Gastrocnemius medialis (tissue), 4 donors: ENCODE measurements around the gene SARS1.

Source experiments
- CTCF ChIP-seq, 5 experiments: fragments of 450-650 bp in 3 of 5; fragments of 200-600 bp in 2 of 5; sonication (generic) in 2 of 5; IDR thresholded peaks in 4 of 5; conservative IDR thresholded peaks in 1 of 5; 1 replicate in 4 of 5; 2 replicates in 1 of 5; pipeline ENCODE4 v1.5.1; 2016 to 2019; ENCODE audit warnings: antibody characterized with exemption in 5 of 5, mild to moderate bottlenecking in 3 of 5, moderate library complexity in 3 of 5
- POLR2A ChIP-seq, 2 donors: fragments of 450-650 bp; IDR thresholded peaks; one replicate each; pipeline ENCODE4 v1.6.1; 2017; ENCODE audit warnings: antibody characterized with exemption in 2 of 2, mild to moderate bottlenecking in 2 of 2, moderate library complexity in 2 of 2

- TF ChIP-seq POLR2A (IDR thresholded peaks at IDR 0.05) = no peak
- TF ChIP-seq CTCF (IDR thresholded peaks at IDR 0.05 in 4 of 5, conservative IDR thresholded peaks at IDR 0.05 in 1 of 5) = no peak
Measured at GRCh38 chr1:109191891-109192290, 21.8 kb upstream of the SARS1 start.
